Motor neuron (in vitro differentiated cells): ENCODE data around the gene RASSF5. TPM values are rescaled to one million over a fixed set of nuclear protein-coding genes. Genes with fewer than 3 reads are reported as not detected.
A peak's percentile ranks its signal among the peaks of the same experiment; 100 is the strongest.
"Not testable (repeated sequence)": the region's sequence is repeated elsewhere in the genome, so short reads cannot be mapped to it uniquely, and the experiment has no call there.

Experiments
- ATAC-seq, 8 experiments: fragments of 200-7000 bp; cut with Tn5 transposase; replicated peaks in 6 of 8; 2 replicates each; pipeline ENCODE4 v1.8.0; 2021; ENCODE audit warnings: mild to moderate bottlenecking in 8 of 8, moderate library complexity in 8 of 8
- H3K27ac ChIP-seq, 2 donors: fragments of 250-450 bp; sonication (Bioruptor Pico); 2 replicates each; pipeline ENCODE4 v1.9.0; 2021; ENCODE audit warnings: antibody characterized with exemption in 2 of 2, mild to moderate bottlenecking in 2 of 2, moderate library complexity in 1 of 2
- H3K4me1 ChIP-seq, 2 donors: fragments of 250-450 bp; sonication (Bioruptor Pico); replicated peaks in 1 of 2; 2 replicates each; pipeline ENCODE4 v1.6.1; 2021; ENCODE audit warnings: antibody characterized with exemption in 2 of 2, mild to moderate bottlenecking in 2 of 2, moderate library complexity in 1 of 2
- H3K4me3 ChIP-seq, 5 donors: fragments of 250-450 bp; sonication (Bioruptor Pico); 2 replicates each; pipeline ENCODE4 v1.9.0; 2021; ENCODE audit warnings: antibody characterized with exemption in 5 of 5, mild to moderate bottlenecking in 5 of 5, moderate library complexity in 4 of 5
- WGBS, 10 experiments: fragments of 450-650 bp; shearing (Covaris generic); methylation state at CpG; one replicate each; pipeline ENCODE4 v1.0.0; 2022; 5-methylcytosine and 5-hydroxymethylcytosine counted together
- in situ Hi-C, 9 experiments: fragments of 400-800 bp; cut with MboI; loops; one replicate each; pipeline ENCODE4 v1.15.0; 2021; ENCODE audit warnings: low sequenced_read_pairs in 9 of 9, low pct_unique_long_range_greater_than_20kb in 2 of 9; ENCODE audit not compliant: unreplicated experiment in 9 of 9
- total RNA-seq, 8 experiments: library from RNA; unstranded; fragments of 300-600 nt; gene quantifications; 2 replicates each; pipeline versions ENCODE4 v1.2.3 to v1.2.4, GENCODE V29; 2022

The RASSF5 gene
- total RNA-seq, 8 experiments from 2014 or later: 0.81 to 7.6 (median 5.5) TPM

GRCh38 chr1:206600527-206600926 is 93.2 kb downstream of the RASSF5 start:
- no peak overlapping the region for H3K27ac ChIP-seq
- 50 to 100% (median 95%) methylated on average over 1 to 3 of the region's 3 CpGs; no CpG with 5 or more reads in 2 of the 10 experiments for whole genome bisulfite sequencing, 10 experiments
- ATAC-seq: no peak
- H3K4me1 ChIP-seq: no peaks in the 10 kb centered on the region
- in situ Hi-C loops: loop anchor here in 2 of 9 experiments (25.0 kb wide), 1 partner anchor 312 kb away; the partner anchor contains the start of gene FCMR (in 2 of the 2)
- no peak overlapping the region for H3K4me3 ChIP-seq

- Histone ChIP-seq H3K4me1 (no peaks in the 10 kb centered on the region), H3K4me3 (no peak overlapping the region), H3K27ac (no peak overlapping the region)
- in situ Hi-C loops: loop anchor here in 2 of 9 experiments (25.0 kb wide), 1 partner anchor 307 kb away; the partner anchor contains the start of gene FCMR (in 2 of the 2)
- 75 to 100% (median 93%) methylated on average over 3 to 5 of the region's 5 CpGs; no CpG with 5 or more reads in 1 of the 10 experiments for WGBS, 10 experiments
- ATAC-seq: no peak
Measured at GRCh38 chr1:206604861-206605260, 97.5 kb downstream of the RASSF5 start.

- peak in 3 of 8 experiments; percentile 54 to 78 (median 63) for ATAC-seq
- H3K4me3 ChIP-seq: no peak overlapping the region
- in situ Hi-C loops: loop anchor here in 2 of 9 experiments (25.0 kb wide), 1 partner anchor 305 kb away; the partner anchor contains the start of gene FCMR (in 2 of the 2)
- WGBS, 10 experiments: 26 to 80% (median 48%) methylated on average over 1 to 3 of the region's 3 CpGs
- H3K27ac ChIP-seq: no peak overlapping the region
- peaks cover 4 to 7% of the 10 kb centered on the region in 2 donors for H3K4me1 ChIP-seq
Measured at GRCh38 chr1:206606867-206607266, 99.5 kb downstream of the RASSF5 start.

DNA sequence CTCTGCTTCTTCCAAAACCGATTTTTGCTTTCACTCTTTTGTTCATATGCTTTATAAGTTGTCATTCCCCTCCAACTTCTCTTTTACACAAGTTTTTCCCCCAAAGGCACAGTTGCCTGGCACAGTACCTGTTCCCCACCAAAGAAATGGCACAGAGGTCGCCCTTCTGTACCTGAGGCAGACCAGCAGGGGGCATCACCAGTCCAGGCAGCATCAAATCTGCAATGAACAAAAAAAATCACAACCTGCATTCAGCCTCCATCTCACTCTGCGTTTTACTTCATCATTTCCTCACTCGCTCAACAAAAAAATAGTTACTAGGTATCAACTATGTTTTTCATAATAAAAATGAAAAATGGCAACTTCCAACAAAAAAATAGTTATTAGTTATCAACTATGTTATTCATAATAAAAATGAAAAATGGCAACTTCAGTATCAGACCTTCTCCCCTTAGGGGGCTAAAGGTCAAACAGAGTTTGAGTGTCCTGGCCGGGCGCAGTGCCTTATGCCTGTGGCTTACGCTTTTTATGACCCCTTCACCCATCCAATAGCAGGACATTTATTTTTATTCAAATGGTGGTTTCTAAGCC is 100.9 kb downstream of the RASSF5 start:
- H3K4me1 ChIP-seq: peaks cover 4 to 7% of the 10 kb centered on the region in 2 donors
- no peak for ATAC-seq
- H3K4me3 ChIP-seq: no peak overlapping the region
- in situ Hi-C loops: loop anchor here in 2 of 9 experiments (25.0 kb wide), 1 partner anchor 304 kb away; the partner anchor contains the start of gene FCMR (in 2 of the 2)
- WGBS, 10 experiments: 52 to 79% (median 69%) methylated on average over 5 to 7 of the region's 7 CpGs; no CpG with 5 or more reads in 1 of the 10 experiments
- no peak overlapping the region for H3K27ac ChIP-seq

DNA sequence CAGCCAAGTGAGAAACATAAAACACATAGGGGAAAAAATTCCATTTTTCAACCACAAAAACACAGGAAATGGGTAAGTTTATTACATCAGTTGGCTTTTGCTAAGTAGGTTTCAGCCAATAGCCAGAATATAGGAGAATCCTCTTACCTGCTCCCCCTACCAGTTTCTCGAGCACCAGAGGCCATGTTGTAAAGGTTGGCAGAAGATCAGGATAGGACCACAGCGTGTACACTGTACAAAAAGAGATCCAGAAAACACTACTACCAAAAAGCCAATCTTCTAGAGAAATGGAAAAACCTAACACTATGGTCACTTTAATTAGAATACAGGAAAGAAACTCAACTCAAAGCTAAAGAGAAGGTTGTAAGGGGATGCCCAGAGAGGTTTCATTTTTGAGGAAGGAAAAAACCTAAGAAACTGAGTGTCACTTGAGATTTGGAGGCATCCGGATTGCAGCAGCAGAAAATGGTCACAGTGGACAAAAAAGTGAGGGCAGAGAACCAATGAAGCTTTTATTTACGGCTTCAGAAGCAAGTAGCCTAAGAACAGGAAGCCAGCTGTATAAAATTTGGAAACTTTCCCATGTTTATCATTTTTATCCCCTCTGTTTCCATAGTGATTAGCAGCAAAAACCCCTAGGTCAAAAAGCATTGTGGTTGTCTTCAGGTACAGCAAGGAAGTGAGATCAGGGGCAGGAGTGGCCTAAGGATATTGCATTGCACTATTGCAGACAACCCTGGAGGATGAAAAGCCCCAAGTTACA is 102.1 kb downstream of the RASSF5 start:
- no peak overlapping the region for H3K4me3 ChIP-seq
- in situ Hi-C loops: loop anchor here in 2 of 9 experiments (25.0 kb wide), 1 partner anchor 303 kb away; the partner anchor contains the start of gene FCMR (in 2 of the 2)
- no peak overlapping the region for H3K27ac ChIP-seq
- no peak for ATAC-seq
- WGBS, 10 experiments: 45 to 95% (median 88%) methylated on average over 2 to 4 of the region's 4 CpGs; no CpG with 5 or more reads in 1 of the 10 experiments
- peaks cover 4 to 7% of the 10 kb centered on the region in 2 donors for H3K4me1 ChIP-seq

DNA sequence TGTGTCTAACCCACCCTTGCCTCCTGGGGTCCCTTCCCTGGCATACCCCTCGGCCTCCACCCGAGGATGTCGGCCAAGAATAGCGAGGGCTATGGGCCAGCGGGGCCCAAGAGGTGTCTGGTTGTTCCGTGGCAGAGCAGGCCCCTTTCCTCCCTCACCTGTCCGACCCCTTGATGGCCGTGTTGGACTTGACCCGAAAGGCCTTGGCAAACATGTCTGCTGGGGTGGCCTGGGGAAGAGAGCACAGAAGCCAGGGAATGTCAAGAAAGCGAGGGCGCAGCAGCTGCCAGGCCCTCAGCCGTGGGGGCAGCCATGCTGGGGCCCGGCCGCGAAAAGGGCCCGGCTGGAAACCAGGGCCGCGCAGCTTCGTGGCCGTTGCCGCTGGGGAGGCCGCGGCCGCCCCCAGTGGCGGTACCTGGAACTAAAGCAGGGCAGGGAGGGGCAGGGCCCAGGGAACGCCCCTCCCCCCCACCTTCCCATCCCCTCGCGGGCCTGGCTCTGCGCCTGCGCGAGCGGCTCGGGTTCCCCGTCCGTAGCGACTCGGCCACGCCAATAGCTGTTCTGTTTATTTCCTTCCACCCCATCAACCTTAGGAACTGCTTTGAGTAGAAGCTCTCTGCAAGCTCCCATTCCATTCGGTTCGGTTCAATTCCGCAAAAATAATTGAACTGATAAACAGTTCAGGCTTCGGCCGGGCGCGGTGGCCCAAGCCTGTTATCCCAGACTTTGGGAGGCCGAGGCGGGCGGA is 105.0 kb downstream of the RASSF5 start, which contains the start of gene EIF2D:
EIF2D (minus strand) TSS at position 337 of the 748 bp plus-strand sequence; CDS start at position 214, 123 bp downstream.
- Histone ChIP-seq H3K4me3 (peak within 1 kb of the TSS; percentile 56 to 68 (median 58)), H3K27ac (peak within 1 kb of the TSS; percentile 90 to 93), H3K4me1 (peaks cover 4 to 7% of the 10 kb centered on the region in 2 donors)
- peak; percentile 97 to 99 (median 98) for ATAC-seq
- WGBS, 10 experiments: 0 to 69% (median 30%) methylated on average over 2 to 15 of the region's 48 CpGs
- in situ Hi-C loops: loop anchor here in 3 of 9 experiments (10.0 to 25.0 kb wide), 2 partner anchors 52 to 300 kb away; partner anchors contain the start of gene FCMR (in 2 of the 3)

DNA sequence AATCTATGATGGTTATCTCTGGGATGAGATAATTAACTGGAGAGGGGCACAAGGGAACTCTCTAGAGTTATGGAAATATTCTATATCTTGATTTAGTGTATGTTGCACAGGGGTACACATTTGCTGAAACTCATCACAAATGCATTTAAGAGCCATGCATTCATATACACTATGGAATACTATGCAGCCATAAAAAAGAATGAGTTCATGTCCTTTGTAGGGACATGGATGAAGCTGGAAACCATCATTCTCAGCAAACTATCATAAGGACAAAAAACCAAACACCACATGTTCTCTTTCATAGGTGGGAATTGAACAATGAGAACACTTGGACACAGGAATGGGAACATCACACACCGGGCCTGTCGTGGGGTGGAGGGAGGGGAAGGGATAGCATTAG is 119.1 kb downstream of the RASSF5 start:
- in situ Hi-C loops: loop anchor here in 3 of 9 experiments (10.0 to 25.0 kb wide), 2 partner anchors 286 to 288 kb away; partner anchors contain the start of gene FCMR (in 2 of the 3)
- 60 to 100% (median 85%) methylated on average over 1 to 2 of the region's 2 CpGs; no CpG with 5 or more reads in 4 of the 10 experiments for WGBS, 10 experiments
- not testable (repeated sequence) for ATAC-seq, H3K4me1 ChIP-seq, H3K27ac ChIP-seq, H3K4me3 ChIP-seq

DNA sequence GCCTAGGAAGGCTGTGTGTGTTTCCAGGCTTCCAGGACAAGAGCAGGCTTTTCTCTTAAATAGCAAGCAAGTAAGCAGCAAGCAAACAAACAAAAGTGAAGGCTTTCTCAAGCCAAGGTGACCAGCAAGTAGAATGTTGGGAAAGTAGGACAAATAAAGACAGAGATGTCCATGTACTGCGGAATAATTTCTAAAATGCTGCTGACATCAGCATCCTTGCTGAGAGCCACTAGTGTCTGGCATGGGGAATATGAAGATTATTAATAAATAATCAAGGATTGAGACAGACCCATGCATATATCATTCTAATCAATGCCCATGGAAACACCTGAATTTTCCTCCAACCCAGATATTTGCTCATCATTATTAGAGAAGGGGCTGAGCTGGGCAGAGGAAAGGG is 121.6 kb downstream of the RASSF5 start:
- in situ Hi-C loops: loop anchor here in 3 of 9 experiments (10.0 to 25.0 kb wide), 2 partner anchors 283 to 286 kb away; partner anchors contain the start of gene FCMR (in 2 of the 3)
- Histone ChIP-seq H3K27ac (no peak overlapping the region), H3K4me3 (no peak overlapping the region), H3K4me1 (peaks cover 6% of the 10 kb centered on the region in 2 donors)
- no peak for ATAC-seq
- WGBS, 10 experiments: 0 to 88% (median 38%) methylated on average over 1 of the region's 1 CpG; no CpG with 5 or more reads in 5 of the 10 experiments

DNA sequence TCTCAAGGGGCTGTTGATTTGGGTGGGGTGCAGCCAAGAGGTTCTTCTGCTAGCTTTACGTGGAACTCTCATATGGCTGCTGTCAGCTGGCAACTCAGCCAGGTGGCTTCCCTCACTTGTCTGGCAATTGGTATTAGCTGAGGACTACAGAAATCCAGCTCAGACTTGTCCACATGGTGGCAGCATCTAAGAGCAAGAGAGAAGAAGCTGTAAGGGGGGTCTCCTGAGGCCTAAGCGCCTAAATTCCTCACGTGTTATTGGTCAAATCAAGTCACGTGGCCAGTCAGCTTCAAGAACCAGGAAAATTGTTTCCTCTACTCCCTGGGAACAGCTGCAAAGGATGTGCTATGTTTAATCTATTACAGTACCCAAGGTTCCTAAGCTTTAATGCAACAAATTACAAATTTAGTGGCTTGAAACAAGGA is 123.8 kb downstream of the RASSF5 start:
- H3K4me1 ChIP-seq: peaks cover 15 to 16% of the 10 kb centered on the region in 2 donors
- no peak overlapping the region for H3K27ac ChIP-seq
- ATAC-seq: no peak
- WGBS, 10 experiments: 15 to 100% (median 59%) methylated on average over 2 to 4 of the region's 4 CpGs; no CpG with 5 or more reads in 1 of the 10 experiments
- in situ Hi-C loops: loop anchor here in 2 of 9 experiments (25.0 kb wide), 1 partner anchor 281 kb away; the partner anchor contains the start of gene FCMR (in 2 of the 2)
- H3K4me3 ChIP-seq: no peak overlapping the region

- H3K4me1 ChIP-seq: peaks cover 19 to 23% of the 10 kb centered on the region in 2 donors
- ATAC-seq: peak in 3 of 8 experiments; percentile 1 to 16 (median 1)
- 0 to 60% (median 29%) methylated on average over 3 to 9 of the region's 9 CpGs for WGBS, 10 experiments
- in situ Hi-C loops: loop anchor here in 2 of 9 experiments (25.0 kb wide), 1 partner anchor 279 kb away; the partner anchor contains the start of gene FCMR (in 2 of the 2)
- no peak overlapping the region for H3K4me3 ChIP-seq
- H3K27ac ChIP-seq: no peak overlapping the region
Measured at GRCh38 chr1:206633708-206634121, 126.4 kb downstream of the RASSF5 start.

DNA sequence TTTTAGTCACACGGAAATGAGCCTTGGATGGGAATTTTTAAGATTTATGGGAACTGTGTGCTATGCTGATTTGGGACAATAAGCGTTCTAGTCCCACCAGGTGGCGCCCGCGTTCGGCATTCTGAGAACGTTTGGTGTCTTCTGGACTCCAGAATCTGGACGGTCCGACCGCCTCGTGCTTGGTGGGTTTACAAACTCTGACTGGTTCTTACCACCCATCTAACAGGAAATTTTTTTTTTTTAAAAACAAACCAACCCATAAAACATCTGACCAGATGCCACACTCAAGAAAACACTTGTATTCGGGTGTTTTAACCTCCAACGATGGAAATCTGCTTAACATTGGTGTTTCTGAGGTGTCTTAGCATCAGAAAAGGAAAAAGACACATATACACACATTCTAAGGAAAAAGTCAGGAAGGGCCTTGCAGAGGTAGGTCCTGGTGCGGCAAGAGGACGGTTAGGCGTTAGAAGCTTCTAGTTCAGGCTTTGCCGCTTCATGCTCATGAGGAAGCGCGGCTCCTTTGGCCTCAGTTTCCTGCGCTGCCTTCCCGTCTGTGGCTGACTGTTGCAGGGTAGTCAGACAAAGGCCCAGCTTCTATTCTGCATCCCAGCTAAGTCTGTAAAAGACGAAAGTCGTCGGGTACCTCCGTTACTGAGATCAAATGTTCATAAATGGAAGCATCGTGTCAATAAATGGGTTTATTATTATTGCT is 127.2 kb downstream of the RASSF5 start:
- peak in 4 of 8 experiments; percentile 7 to 29 (median 15) for ATAC-seq
- Histone ChIP-seq H3K4me3 (peak overlapping the region; percentile 78 to 97 (median 92)), H3K4me1 (peaks cover 19 to 23% of the 10 kb centered on the region in 2 donors), H3K27ac (peak overlapping the region; percentile 42 to 80)
- WGBS, 10 experiments: 0 to 50% (median 20%) methylated on average over 1 to 24 of the region's 26 CpGs
- in situ Hi-C loops: loop anchor here in 2 of 9 experiments (25.0 kb wide), 1 partner anchor 278 kb away; the partner anchor contains the start of gene FCMR (in 2 of the 2)
